Measurements from ENCODE around the gene ATP8B4.

ATP8B4 gene

GRCh38 chr15:50068016-50068415 is 51.0 kb downstream of the ATP8B4 start:
- no peak overlapping the region for H3K4me3 ChIP-seq (ENCODE audit: low read depth, low read length)
- no peak for TF ChIP-seq CTCF (IDR thresholded peaks at IDR 0.05; ENCODE audit: low read depth, low read length)

- no peak for TF ChIP-seq CTCF (IDR thresholded peaks at IDR 0.05; ENCODE audit: low read depth, low read length)
- no peak overlapping the region for H3K4me3 ChIP-seq (ENCODE audit: low read depth, low read length)
Observed at GRCh38 chr15:50067254-50067653, 51.8 kb downstream of the ATP8B4 start.

GRCh38 chr15:50066666-50067065 is 52.4 kb downstream of the ATP8B4 start:
- no peak overlapping the region for H3K4me3 ChIP-seq (ENCODE audit: low read depth, low read length)
- TF ChIP-seq CTCF (IDR thresholded peaks at IDR 0.05; ENCODE audit: low read depth, low read length), result no peak

GRCh38 chr15:50066202-50066601 is 52.8 kb downstream of the ATP8B4 start:
- TF ChIP-seq CTCF (IDR thresholded peaks at IDR 0.05; ENCODE audit: low read depth, low read length), result no peak
- no peak overlapping the region for H3K4me3 ChIP-seq (ENCODE audit: low read depth, low read length)

GRCh38 chr15:50065279-50065678 is 53.8 kb downstream of the ATP8B4 start:
- TF ChIP-seq CTCF (IDR thresholded peaks at IDR 0.05; ENCODE audit: low read depth, low read length), result no peak

GRCh38 chr15:50064673-50065072 is 54.4 kb downstream of the ATP8B4 start:
- no peak for TF ChIP-seq CTCF (IDR thresholded peaks at IDR 0.05; ENCODE audit: low read depth, low read length)

More at GRCh38 chr15:50065279-50065678, 53.8 kb downstream of the ATP8B4 start:
- H3K4me3 ChIP-seq (ENCODE audit: low read depth, low read length), result no peak overlapping the region

GRCh38 chr15:50063226-50063625 is 55.8 kb downstream of the ATP8B4 start:
- no peak for TF ChIP-seq CTCF (IDR thresholded peaks at IDR 0.05; ENCODE audit: low read depth, low read length)
- no peak overlapping the region for H3K4me3 ChIP-seq (ENCODE audit: low read depth, low read length)

More at GRCh38 chr15:50064673-50065072, 54.4 kb downstream of the ATP8B4 start:
- no peak overlapping the region for H3K4me3 ChIP-seq (ENCODE audit: low read depth, low read length)

All from WI38 (cell line).